Measurements from ENCODE around the gene SEMA4D.

Gene SEMA4D

DNA sequence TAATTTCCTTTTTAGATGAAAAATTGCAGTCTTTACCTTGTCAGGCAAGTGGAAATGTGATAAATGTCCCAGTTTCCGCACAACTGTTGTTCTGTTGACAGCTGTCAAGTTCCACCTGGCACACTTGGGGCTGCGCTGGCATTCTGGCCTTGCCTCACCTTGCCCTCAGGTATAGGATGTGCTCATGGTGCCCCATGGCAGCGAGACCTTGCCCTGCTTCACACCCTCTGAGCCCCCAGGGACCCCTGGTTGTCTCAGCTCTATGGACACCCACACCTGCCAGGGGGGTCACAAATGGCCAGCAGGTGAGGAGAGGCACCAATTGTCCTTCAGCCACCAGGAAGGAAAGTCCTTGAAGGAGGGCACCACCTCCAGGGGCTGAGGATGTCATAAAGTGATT is 37.5 kb upstream of the SEMA4D start:
- TF ChIP-seq, protein P1, sequence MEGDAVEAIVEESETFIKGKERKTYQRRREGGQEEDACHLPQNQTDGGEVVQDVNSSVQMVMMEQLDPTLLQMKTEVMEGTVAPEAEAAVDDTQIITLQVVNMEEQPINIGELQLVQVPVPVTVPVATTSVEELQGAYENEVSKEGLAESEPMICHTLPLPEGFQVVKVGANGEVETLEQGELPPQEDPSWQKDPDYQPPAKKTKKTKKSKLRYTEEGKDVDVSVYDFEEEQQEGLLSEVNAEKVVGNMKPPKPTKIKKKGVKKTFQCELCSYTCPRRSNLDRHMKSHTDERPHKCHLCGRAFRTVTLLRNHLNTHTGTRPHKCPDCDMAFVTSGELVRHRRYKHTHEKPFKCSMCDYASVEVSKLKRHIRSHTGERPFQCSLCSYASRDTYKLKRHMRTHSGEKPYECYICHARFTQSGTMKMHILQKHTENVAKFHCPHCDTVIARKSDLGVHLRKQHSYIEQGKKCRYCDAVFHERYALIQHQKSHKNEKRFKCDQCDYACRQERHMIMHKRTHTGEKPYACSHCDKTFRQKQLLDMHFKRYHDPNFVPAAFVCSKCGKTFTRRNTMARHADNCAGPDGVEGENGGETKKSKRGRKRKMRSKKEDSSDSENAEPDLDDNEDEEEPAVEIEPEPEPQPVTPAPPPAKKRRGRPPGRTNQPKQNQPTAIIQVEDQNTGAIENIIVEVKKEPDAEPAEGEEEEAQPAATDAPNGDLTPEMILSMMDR (IDR thresholded peaks at IDR 0.05; ENCODE audit: control insufficient read depth, insufficient read depth, low read depth, low read length, missing control alignments), result no peak
- DNase-seq (ENCODE audit: low read depth), result no peak
- H3K4me3 ChIP-seq (ENCODE audit: control insufficient read depth, low read depth, low read length), result no peak overlapping the region

DNA sequence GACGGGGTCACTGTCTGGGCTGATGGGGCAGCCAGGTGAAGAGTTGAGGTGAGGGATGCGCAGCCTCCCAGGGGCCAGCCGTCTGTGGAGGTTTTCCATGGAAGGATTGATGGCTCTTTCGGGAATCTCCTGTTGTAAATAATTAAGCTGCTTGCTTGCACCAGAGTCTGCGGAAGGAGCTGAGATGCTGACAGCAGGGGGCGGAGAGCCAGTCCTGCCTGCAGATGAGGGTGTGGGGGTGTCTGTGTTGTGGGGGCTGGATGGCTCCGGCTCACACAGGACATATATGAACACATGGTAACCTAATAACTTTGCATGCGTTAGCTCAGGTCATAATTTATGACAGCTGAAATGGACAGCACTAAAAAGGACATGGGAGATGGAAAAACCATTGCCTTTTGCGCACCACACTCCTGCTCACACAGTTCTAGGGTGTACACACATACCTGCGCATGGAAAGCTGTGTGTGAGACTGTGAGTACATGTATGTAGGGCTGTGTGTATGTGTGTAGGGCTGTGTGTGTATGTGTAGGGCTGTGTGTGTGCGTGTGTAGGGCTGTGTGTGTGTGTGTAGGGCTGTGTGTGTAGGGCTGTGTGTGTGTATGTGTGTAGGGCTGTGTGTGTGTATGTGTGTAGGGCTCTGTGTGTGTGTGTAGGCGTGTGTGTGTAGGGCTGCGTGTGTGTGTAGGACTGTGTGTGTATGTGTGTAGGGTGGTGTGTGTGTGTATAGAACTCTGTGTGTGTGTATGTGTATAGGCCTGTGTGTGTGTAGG is 36.8 kb upstream of the SEMA4D start:
- no peak for DNase-seq (ENCODE audit: low read depth)
- no peak overlapping the region for H3K4me3 ChIP-seq (ENCODE audit: control insufficient read depth, low read depth, low read length)
- TF ChIP-seq, protein P1 (IDR thresholded peaks at IDR 0.05; ENCODE audit: control insufficient read depth, insufficient read depth, low read depth, low read length, missing control alignments), result no peak

DNA sequence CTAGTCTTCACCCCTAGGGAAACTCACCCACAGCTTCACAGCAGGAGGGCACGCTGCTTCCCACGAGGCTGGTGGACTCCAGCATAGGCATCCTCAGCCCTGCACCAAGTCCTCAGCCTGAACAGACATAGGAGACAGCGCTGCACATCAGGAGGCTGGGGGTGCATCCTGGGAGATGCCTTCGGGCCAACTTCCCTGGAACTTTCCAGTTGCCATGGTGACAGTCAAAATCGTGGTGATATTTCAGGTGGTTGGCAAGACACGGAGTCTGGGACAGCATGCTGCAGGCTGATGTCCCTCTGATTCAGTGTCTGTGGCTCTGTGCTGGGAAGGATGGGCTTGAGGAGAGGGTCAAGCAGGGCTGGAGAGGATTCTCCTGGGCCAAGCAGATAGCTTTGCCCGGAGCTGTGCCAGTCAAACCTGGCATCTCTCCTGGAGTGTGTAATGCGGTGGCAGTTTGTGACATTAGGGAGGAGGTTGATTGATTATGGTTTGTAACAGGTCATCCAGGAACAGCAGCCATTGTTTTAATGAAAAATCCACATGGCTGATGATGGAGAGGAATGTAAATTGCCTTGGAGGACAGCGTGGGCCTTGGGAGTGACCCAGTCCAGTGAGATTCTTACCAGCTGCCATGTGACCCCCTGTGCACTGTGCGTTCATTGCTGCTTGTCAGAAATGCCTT is 35.6 kb upstream of the SEMA4D start:
- TF ChIP-seq, protein P1 (IDR thresholded peaks at IDR 0.05; ENCODE audit: control insufficient read depth, insufficient read depth, low read depth, low read length, missing control alignments), result no peak
- no peak overlapping the region for H3K4me3 ChIP-seq (ENCODE audit: control insufficient read depth, low read depth, low read length)
- DNase-seq (ENCODE audit: low read depth), result no peak

DNA sequence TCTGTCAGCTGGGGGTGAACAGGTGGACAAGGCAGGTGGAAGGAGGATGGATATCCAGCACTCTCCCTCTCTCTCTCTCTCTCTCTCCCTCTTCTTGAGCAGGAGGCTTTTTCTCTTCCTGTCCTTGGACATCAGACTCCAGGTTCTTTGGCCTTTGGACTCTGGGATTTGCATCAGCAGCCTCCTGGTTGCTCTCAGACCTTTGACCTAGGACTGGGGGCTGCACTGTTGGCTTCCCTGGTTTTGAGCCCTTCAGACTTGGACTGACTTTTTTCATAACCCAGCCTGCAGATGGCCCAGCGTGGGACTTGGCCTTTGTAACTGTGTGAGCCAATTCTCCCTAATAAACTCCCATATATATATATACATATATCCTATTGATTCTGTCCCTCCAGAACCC is 35.0 kb upstream of the SEMA4D start:
- TF ChIP-seq, protein P1 (IDR thresholded peaks at IDR 0.05; ENCODE audit: control insufficient read depth, insufficient read depth, low read depth, low read length, missing control alignments), result no peak
- H3K4me3 ChIP-seq (ENCODE audit: control insufficient read depth, low read depth, low read length), result no peak overlapping the region
- no peak for DNase-seq (ENCODE audit: low read depth)

DNA sequence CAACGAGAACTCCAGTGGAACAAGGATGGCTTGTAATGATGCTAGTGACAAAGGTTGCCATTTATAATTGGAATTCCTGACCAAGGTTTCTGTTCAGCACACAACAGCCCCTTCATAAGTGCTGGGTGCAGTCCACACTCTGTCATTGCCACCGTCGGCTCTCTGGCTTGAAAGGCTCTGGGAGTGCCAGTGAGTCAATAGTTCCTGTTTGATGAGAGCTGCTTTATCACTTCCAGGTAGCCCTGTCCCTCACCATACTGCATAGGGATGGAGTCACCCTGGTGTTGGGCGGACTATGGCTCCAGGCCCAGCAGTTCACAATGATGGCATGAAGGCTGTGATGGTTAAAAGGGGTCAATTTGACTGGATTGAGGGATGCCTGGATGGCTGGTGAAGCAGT is 34.6 kb upstream of the SEMA4D start:
- TF ChIP-seq, protein P1 (IDR thresholded peaks at IDR 0.05; ENCODE audit: control insufficient read depth, insufficient read depth, low read depth, low read length, missing control alignments), result no peak
- H3K4me3 ChIP-seq (ENCODE audit: control insufficient read depth, low read depth, low read length), result no peak overlapping the region
- no peak for DNase-seq (ENCODE audit: low read depth)

DNA sequence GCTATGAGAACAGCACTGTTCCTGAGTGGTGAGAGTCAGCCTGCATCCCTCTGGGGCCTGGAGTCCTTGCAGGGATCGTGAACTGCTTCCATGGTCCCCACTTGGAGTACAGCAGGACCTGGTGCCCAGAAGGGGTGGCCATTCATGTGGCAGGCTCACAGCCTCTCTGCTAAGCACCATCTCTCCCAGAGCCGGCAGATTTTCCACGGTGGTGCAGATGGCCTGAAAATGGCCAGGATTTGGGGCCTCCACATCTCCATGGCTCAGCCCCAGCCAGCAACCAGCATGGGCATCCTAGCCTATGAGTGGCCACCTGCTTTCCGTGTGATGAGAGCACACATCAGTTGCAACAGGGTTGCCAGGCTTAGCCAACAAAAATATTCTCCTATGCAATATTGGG is 33.9 kb upstream of the SEMA4D start:
- no peak overlapping the region for H3K4me3 ChIP-seq (ENCODE audit: control insufficient read depth, low read depth, low read length)
- TF ChIP-seq, protein P1 (IDR thresholded peaks at IDR 0.05; ENCODE audit: control insufficient read depth, insufficient read depth, low read depth, low read length, missing control alignments), result no peak
- no peak for DNase-seq (ENCODE audit: low read depth)

Measured in AG09309 (cell line).